Astrocyte of the spinal cord (primary cell): Measurements from ENCODE around the gene CADM2.

ENCODE experiments used
- DNase-seq: peaks from one replicate; pipeline ENCODE4 v3.0.0; 2011; ENCODE audit warnings: low read depth, low spot score
- H3K4me3 ChIP-seq: 2 replicates; pipeline ENCODE4 v1.5.1; 2011; ENCODE audit warnings: low read depth, mild to moderate bottlenecking, low read length, moderate library complexity
- CTCF ChIP-seq: IDR thresholded peaks from 2 replicates; pipeline ENCODE4 v1.5.1; 2012; ENCODE audit warnings: low read depth, mild to moderate bottlenecking, low read length, inconsistent platforms
- in situ Hi-C: cut with HindIII; loops from 2 replicates; pipeline ENCODE4 v1.10.0; 2017; ENCODE audit warnings: low sequenced_read_pairs

Gene CADM2

GRCh38 chr3:84967767-84968581, 9.2 kb downstream of the CADM2 start:
- in situ Hi-C loops, result no loop called here
- DNase-seq, result no peak
- TF ChIP-seq CTCF, result no peak
- no peak overlapping the region for H3K4me3 ChIP-seq

- in situ Hi-C loops, result no loop called here
- no peak for DNase-seq
- no peak for TF ChIP-seq CTCF
- H3K4me3 ChIP-seq, result no peak overlapping the region
Measured at GRCh38 chr3:84968701-84969235, 10.0 kb downstream of the CADM2 start.

- no peak overlapping the region for H3K4me3 ChIP-seq
- DNase-seq, result no peak
- TF ChIP-seq CTCF, result no peak
- in situ Hi-C loops, result no loop called here
Measured at GRCh38 chr3:84974347-84974746, 15.6 kb downstream of the CADM2 start.

GRCh38 chr3:84977021-84977420, 18.2 kb downstream of the CADM2 start:
- no peak for TF ChIP-seq CTCF
- no peak for DNase-seq
- no peak overlapping the region for H3K4me3 ChIP-seq
- in situ Hi-C loops, result no loop called here

- no peak for DNase-seq
- no peak for TF ChIP-seq CTCF
- H3K4me3 ChIP-seq, result no peak overlapping the region
- in situ Hi-C loops, result no loop called here
Measured at GRCh38 chr3:84978843-84979242, 20.1 kb downstream of the CADM2 start.

- H3K4me3 ChIP-seq, result no peak overlapping the region
- in situ Hi-C loops, result no loop called here
- no peak for TF ChIP-seq CTCF
- no peak for DNase-seq
Measured at GRCh38 chr3:84980011-84980410, 21.2 kb downstream of the CADM2 start.
